Esophagus (tissue), 2 donors: ENCODE data around the gene RALGAPA1. TPM values are rescaled to one million over a fixed set of nuclear protein-coding genes. Genes with fewer than 3 reads are reported as not detected.
"Not testable (repeated sequence)": the region's sequence is repeated elsewhere in the genome, so short reads cannot be mapped to it uniquely, and the experiment has no call there.

Source experiments
- H3K27ac ChIP-seq, 2 donors: one replicate each; pipeline ENCODE4 v1.5.1; 2013; ENCODE audit warnings: low read depth in 2 of 2, mild to moderate bottlenecking in 2 of 2, inconsistent platforms in 1 of 2, low read length in 1 of 2, moderate library complexity in 1 of 2
- H3K27me3 ChIP-seq, 2 donors: one replicate each; pipeline ENCODE4 v1.6.1; 2013; ENCODE audit warnings: low read length in 2 of 2, control low read depth in 1 of 2, mild to moderate bottlenecking in 1 of 2; ENCODE audit not compliant: insufficient read depth in 2 of 2, control insufficient read depth in 1 of 2
- H3K36me3 ChIP-seq, 2 donors: one replicate each; pipeline ENCODE4 v1.6.1; 2013; ENCODE audit warnings: low read length in 1 of 2; ENCODE audit not compliant: control insufficient read depth in 2 of 2, insufficient read depth in 2 of 2
- H3K4me1 ChIP-seq, 2 donors: one replicate each; pipeline ENCODE4 v1.6.1; 2013; ENCODE audit warnings: low read length in 1 of 2; ENCODE audit not compliant: control insufficient read depth in 2 of 2, insufficient read depth in 2 of 2
- H3K4me3 ChIP-seq, 2 donors: one replicate each; pipeline ENCODE4 v1.5.1; 2013; ENCODE audit warnings: low read length in 2 of 2, mild to moderate bottlenecking in 2 of 2, low read depth in 1 of 2, moderate library complexity in 1 of 2
- H3K9me3 ChIP-seq, 2 donors: one replicate each; pipeline ENCODE4 v1.6.1; 2013; ENCODE audit warnings: mild to moderate bottlenecking in 2 of 2, low read depth in 1 of 2, low read length in 1 of 2, moderate library complexity in 1 of 2; ENCODE audit not compliant: control insufficient read depth in 2 of 2, insufficient read depth in 1 of 2
- WGBS, 2 donors: extraction: QIAGEN DNeasy Blood & Tissue Kit; methylation state at CpG; one replicate each; pipeline ENCODE4 v1.1.7; 2013; 5-methylcytosine and 5-hydroxymethylcytosine counted together
- polyA plus RNA-seq, 2 donors: library from polyadenylated mRNA; stranded (reverse); fragments of 200-250 nt; gene quantifications; one replicate each; pipeline ENCODE4 v1.2.3, GENCODE V29; 2013
- donor health status: healthy with polysubstance abuse.
- donor health status: Bipolar disorder and iron deficiency.

RALGAPA1 gene
- polyA plus RNA-seq, 2 donors, result 10.5 to 20.3 TPM

GRCh38 chr14:35807131-35807961 is 1.7 kb downstream of the RALGAPA1 start:
- WGBS, 2 donors, result 48 to 52% methylated on average over 8 of the region's 8 CpGs
- no peaks in the 10 kb centered on the region for H3K36me3 ChIP-seq
- no peaks in the 10 kb centered on the region for H3K9me3 ChIP-seq
- H3K27ac ChIP-seq, result no peak overlapping the region
- peak overlapping the region in 1 of 2 donors; percentile 86 for H3K4me3 ChIP-seq
- no peaks in the 10 kb centered on the region for H3K27me3 ChIP-seq
- no peaks in the 10 kb centered on the region for H3K4me1 ChIP-seq

- Histone ChIP-seq H3K27me3 (no peaks in the 10 kb centered on the region), H3K9me3 (no peaks in the 10 kb centered on the region), H3K4me1 (no peaks in the 10 kb centered on the region), H3K36me3 (no peaks in the 10 kb centered on the region), H3K27ac (no peak overlapping the region), H3K4me3 (no peak overlapping the region)
- 66 to 70% methylated on average over 2 of the region's 2 CpGs for WGBS, 2 donors
Observed at GRCh38 chr14:35806006-35806907, 2.8 kb downstream of the RALGAPA1 start.

DNA sequence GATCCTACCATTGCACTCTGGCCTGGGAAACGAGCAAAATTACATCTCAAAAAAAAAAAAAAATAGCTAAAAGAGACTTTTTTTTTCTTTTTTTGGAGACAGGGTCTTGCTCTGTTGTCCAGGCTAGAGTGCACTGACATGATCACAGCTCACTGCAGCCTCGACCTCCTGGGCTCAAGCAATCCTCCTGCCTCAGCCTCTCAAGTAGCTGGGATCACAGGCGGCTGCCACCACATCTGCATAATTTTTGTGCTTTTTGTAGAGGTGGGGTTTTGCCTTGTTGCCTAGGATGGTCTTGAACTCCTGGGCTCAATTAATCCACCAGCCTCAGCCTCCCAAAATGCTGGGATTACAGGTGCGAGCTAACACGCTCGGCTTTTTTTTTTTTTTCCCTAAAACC is 11.3 kb downstream of the RALGAPA1 start:
- H3K9me3 ChIP-seq, result no peaks in the 10 kb centered on the region
- no peaks in the 10 kb centered on the region for H3K36me3 ChIP-seq
- no peaks in the 10 kb centered on the region for H3K4me1 ChIP-seq
- no peaks in the 10 kb centered on the region for H3K27me3 ChIP-seq
- no peak overlapping the region for H3K27ac ChIP-seq
- 91 to 93% methylated on average over 6 of the region's 6 CpGs for WGBS, 2 donors
- H3K4me3 ChIP-seq, result no peak overlapping the region

- Histone ChIP-seq H3K27me3 (no peaks in the 10 kb centered on the region), H3K4me1 (no peaks in the 10 kb centered on the region), H3K27ac (no peak overlapping the region), H3K4me3 (no peak overlapping the region), H3K9me3 (no peaks in the 10 kb centered on the region), H3K36me3 (no peaks in the 10 kb centered on the region)
- 88 to 91% methylated on average over 4 of the region's 4 CpGs for WGBS, 2 donors
Observed at GRCh38 chr14:35789651-35790050, 19.4 kb downstream of the RALGAPA1 start.

DNA sequence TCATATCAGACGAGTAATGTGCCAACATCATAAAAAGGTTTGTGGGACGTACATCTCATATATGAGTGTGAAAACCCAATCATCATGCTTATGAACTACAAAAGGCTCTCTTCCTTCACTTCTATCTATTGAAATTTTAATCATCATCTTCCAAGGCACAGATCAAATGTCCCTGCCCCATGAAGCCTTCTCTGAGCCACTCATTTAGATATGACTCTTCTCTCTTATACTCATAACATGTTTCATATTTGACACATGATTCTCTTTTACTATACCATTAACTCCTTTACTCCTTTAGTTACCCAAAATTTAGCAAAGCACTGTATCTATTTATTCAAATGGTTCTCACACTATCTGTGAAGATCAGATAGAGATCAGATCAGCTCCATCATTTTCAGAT is 22.2 kb downstream of the RALGAPA1 start:
- Histone ChIP-seq H3K4me3 (no peak overlapping the region), H3K36me3 (no peaks in the 10 kb centered on the region), H3K27me3 (no peaks in the 10 kb centered on the region), H3K27ac (no peak overlapping the region), H3K4me1 (no peaks in the 10 kb centered on the region), H3K9me3 (no peaks in the 10 kb centered on the region)
- WGBS, 2 donors, result 88 to 91% methylated on average over 2 of the region's 2 CpGs

GRCh38 chr14:35783699-35784098 is 25.4 kb downstream of the RALGAPA1 start:
- 44 to 48% methylated on average over 1 of the region's 1 CpG for WGBS, 2 donors
- H3K27me3 ChIP-seq, result no peaks in the 10 kb centered on the region
- no peaks in the 10 kb centered on the region for H3K36me3 ChIP-seq
- no peaks in the 10 kb centered on the region for H3K9me3 ChIP-seq
- H3K27ac ChIP-seq, result no peak overlapping the region
- H3K4me3 ChIP-seq, result no peak overlapping the region
- H3K4me1 ChIP-seq, result no peaks in the 10 kb centered on the region

DNA sequence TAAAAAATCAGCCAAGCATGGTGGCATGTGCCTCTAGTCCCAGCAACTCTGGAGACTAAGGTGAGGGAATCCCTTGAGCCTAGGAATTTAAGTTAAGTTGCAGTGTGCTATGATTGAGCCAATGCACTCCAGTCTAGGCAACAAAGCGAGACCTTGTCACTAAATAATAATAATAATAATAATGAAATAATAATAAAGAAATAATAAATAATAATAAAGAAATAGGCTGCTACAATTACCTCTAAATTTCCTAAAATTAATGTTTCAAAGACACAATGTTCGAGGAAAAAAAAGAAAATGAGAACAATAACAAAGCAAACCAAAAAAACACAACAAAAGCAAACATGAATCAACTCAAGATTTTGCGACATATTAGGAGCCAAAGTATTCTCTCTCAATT is 29.7 kb downstream of the RALGAPA1 start:
- Histone ChIP-seq H3K27me3 (no peaks in the 10 kb centered on the region), H3K36me3 (no peaks in the 10 kb centered on the region), H3K9me3 (no peaks in the 10 kb centered on the region), H3K27ac (no peak overlapping the region), H3K4me3 (no peak overlapping the region), H3K4me1 (no peaks in the 10 kb centered on the region)
- 97 to 100% methylated on average over 3 of the region's 3 CpGs for WGBS, 2 donors

- not testable (repeated sequence) for H3K27me3 ChIP-seq, H3K9me3 ChIP-seq, H3K4me1 ChIP-seq, H3K36me3 ChIP-seq, H3K4me3 ChIP-seq, H3K27ac ChIP-seq
- WGBS, 2 donors, result 98 to 99% methylated on average over 5 of the region's 5 CpGs
Observed at GRCh38 chr14:35777550-35777949, 31.5 kb downstream of the RALGAPA1 start.

DNA sequence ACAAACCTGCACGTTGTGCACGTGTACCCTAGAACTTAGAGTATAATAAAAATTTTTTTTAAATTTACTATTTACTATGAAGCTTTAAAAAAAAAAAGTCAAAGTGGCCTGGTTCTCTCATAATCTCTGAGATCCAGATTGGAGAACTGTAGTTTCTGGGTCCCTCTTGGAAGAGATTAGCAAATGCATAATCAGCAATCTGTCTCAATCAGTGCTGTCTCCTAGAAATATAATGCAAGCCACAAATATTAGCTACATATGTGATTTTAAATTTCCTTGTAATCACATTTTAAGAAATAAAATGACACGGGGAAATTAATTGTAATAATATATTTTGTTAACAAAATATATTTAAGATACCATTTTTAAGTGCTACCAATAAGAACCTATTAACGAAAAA is 32.3 kb downstream of the RALGAPA1 start:
- no peaks in the 10 kb centered on the region for H3K27me3 ChIP-seq
- no peak overlapping the region for H3K27ac ChIP-seq
- WGBS, 2 donors, result 90 to 93% methylated on average over 4 of the region's 4 CpGs
- no peaks in the 10 kb centered on the region for H3K36me3 ChIP-seq
- H3K4me3 ChIP-seq, result no peak overlapping the region
- H3K9me3 ChIP-seq, result no peaks in the 10 kb centered on the region
- no peaks in the 10 kb centered on the region for H3K4me1 ChIP-seq
